ENCODE data around the gene ANKRD31.
"Not testable (repeated sequence)": the region's sequence is repeated elsewhere in the genome, so short reads cannot be mapped to it uniquely, and the experiment has no call there.

ANKRD31 gene

DNA sequence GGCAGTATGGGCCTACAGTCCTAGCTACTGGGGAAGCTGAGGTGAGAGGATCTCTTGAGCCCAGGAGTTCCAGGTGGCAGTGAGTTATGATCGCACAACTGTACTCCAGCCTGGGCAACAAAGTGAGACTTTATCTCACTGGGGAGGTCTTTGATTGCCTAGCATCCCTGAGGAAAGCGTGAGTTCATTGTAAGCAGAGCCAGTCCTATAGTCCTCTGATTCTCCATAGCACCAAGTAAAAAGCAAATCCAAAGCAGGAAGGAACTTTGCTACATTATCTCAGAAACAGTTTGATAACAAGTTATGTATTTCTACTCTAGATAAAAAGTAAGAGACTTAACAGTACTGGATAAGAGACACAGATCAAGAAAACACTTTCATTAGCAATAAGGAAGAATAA is 37.6 kb downstream of the ANKRD31 start:
- Mint-ChIP-seq H3K27me3 (no peaks in the 10 kb centered on the region), H3K4me1 (ENCODE audit: low read depth) (no peaks in the 10 kb centered on the region), H3K36me3 (ENCODE audit: low read depth) (no peaks in the 10 kb centered on the region), H3K9me3 (no peaks in the 10 kb centered on the region), H3K27ac (no peak overlapping the region), H3K4me3 (no peak overlapping the region)
- no peak for DNase-seq

GRCh38 chr5:75197745-75198144 is 38.9 kb downstream of the ANKRD31 start:
- Mint-ChIP-seq H3K27me3 (no peaks in the 10 kb centered on the region), H3K4me1 (ENCODE audit: low read depth) (peaks cover 7% of the 10 kb centered on the region), H3K9me3 (no peaks in the 10 kb centered on the region), H3K36me3 (ENCODE audit: low read depth) (no peaks in the 10 kb centered on the region), H3K27ac (no peak overlapping the region), H3K4me3 (no peak overlapping the region)
- no peak for DNase-seq

DNA sequence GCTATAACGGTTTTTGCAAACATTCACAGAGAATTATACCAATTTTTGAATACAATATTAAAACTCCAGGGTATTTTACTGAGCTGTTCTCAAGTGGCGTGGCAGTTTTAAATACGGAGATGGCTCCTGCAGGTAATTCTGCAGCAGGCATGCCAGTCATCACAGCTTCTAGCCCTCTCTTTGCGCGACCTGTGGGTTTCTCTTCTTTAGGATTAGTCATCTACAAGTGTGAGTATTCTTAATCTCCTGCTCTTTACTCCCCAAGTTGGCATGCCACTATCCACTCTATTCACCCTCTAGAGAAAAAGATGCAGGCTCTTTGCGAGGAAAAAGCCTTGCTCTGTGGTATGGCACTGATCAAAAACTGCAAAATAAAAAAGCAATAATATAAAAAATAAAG is 43.9 kb downstream of the ANKRD31 start:
- peak overlapping the region; percentile 8 for H3K4me3 Mint-ChIP-seq
- no peaks in the 10 kb centered on the region for H3K9me3 Mint-ChIP-seq
- H3K27me3 Mint-ChIP-seq, result no peaks in the 10 kb centered on the region
- no peak overlapping the region for H3K27ac Mint-ChIP-seq
- peaks cover 25% of the 10 kb centered on the region for H3K4me1 Mint-ChIP-seq (ENCODE audit: low read depth)
- DNase-seq, result no peak
- no peaks in the 10 kb centered on the region for H3K36me3 Mint-ChIP-seq (ENCODE audit: low read depth)

DNA sequence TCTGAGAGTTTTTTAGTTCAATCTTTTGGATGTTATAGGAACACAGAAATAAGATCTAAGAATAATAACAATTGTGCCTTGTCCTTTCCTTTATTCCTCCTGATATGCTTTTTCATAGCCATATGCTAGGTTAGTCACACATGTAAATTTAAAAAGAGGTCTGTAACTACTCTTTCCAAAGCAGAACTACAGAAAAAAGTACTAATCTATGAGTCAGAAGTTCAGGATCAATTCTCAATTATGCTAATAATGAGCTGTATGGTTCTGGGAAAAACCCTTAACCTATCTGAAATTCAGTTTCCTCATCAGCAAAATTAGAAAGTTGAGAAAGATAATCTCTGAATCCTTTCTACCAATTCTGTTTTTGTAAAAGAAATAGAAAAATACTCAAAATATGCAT is 44.4 kb downstream of the ANKRD31 start:
- no peak for DNase-seq
- H3K4me1 Mint-ChIP-seq (ENCODE audit: low read depth), result peaks cover 26% of the 10 kb centered on the region
- no peaks in the 10 kb centered on the region for H3K36me3 Mint-ChIP-seq (ENCODE audit: low read depth)
- H3K9me3 Mint-ChIP-seq, result no peaks in the 10 kb centered on the region
- H3K27ac Mint-ChIP-seq, result no peak overlapping the region
- H3K4me3 Mint-ChIP-seq, result no peak overlapping the region
- no peaks in the 10 kb centered on the region for H3K27me3 Mint-ChIP-seq

DNA sequence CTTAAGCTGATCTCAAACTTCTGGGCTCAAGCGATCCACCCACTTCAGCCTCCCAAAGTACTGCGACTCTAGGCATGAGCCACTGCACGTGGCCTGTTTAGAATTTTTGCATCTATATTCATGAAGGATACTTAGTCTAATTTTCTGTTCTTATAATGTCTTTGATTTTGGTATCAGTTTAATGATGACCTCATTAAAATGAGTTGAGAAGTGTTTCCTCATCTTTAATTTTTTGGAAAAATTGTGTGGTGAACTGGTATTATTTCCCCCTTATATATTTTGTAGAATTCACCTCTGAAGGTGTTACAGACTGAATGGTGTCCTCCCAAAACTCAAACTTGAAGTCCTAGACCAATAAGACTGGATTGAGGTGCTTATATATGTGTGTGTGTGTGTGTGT is 46.5 kb downstream of the ANKRD31 start:
- H3K4me1 Mint-ChIP-seq (ENCODE audit: low read depth), result peaks cover 32% of the 10 kb centered on the region
- H3K27ac Mint-ChIP-seq, result no peak overlapping the region
- H3K36me3 Mint-ChIP-seq (ENCODE audit: low read depth), result no peaks in the 10 kb centered on the region
- no peak overlapping the region for H3K4me3 Mint-ChIP-seq
- H3K27me3 Mint-ChIP-seq, result no peaks in the 10 kb centered on the region
- no peak for DNase-seq
- no peaks in the 10 kb centered on the region for H3K9me3 Mint-ChIP-seq

GRCh38 chr5:75189353-75189752 is 47.3 kb downstream of the ANKRD31 start:
- Mint-ChIP-seq H3K4me3 (no peak overlapping the region), H3K36me3 (ENCODE audit: low read depth) (no peaks in the 10 kb centered on the region), H3K4me1 (ENCODE audit: low read depth) (peaks cover 35% of the 10 kb centered on the region), H3K27me3 (no peaks in the 10 kb centered on the region), H3K9me3 (no peaks in the 10 kb centered on the region), H3K27ac (no peak overlapping the region)
- no peak for DNase-seq

DNA sequence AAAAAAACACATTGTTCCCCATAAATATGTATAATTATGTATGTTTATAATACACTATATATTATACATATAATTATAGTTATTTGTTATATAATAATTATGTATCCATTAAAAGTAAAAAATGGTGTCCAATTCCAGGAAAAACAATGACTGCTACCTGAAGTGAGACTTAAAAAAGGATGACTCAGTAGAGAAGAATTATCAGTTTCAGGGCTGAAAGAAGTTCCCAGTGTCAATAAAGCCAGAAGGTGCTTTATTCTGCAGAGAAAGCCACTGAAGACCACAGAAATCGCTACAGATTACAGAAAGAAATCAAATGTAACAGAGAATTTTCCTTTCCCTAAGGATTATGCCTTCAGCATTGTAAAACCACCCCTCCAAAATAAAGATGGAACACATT is 50.9 kb downstream of the ANKRD31 start:
- Mint-ChIP-seq H3K36me3 (ENCODE audit: low read depth) (peaks cover 1% of the 10 kb centered on the region), H3K4me1 (ENCODE audit: low read depth) (peaks cover 26% of the 10 kb centered on the region), H3K9me3 (no peaks in the 10 kb centered on the region), H3K27ac (no peak overlapping the region), H3K27me3 (no peaks in the 10 kb centered on the region), H3K4me3 (no peak overlapping the region)
- no peak for DNase-seq

GRCh38 chr5:75176009-75176408 is 60.7 kb downstream of the ANKRD31 start:
- H3K27ac Mint-ChIP-seq; H3K4me1 Mint-ChIP-seq (ENCODE audit: low read depth); DNase-seq; H3K27me3 Mint-ChIP-seq; H3K4me3 Mint-ChIP-seq: not testable (repeated sequence)
- Mint-ChIP-seq H3K9me3 (peaks cover 19% of the 10 kb centered on the region), H3K36me3 (ENCODE audit: low read depth) (peaks cover 24% of the 10 kb centered on the region)

- H3K4me3 Mint-ChIP-seq; H3K27me3 Mint-ChIP-seq; DNase-seq; H3K27ac Mint-ChIP-seq; H3K4me1 Mint-ChIP-seq (ENCODE audit: low read depth): not testable (repeated sequence)
- H3K36me3 Mint-ChIP-seq (ENCODE audit: low read depth), result peaks cover 23% of the 10 kb centered on the region
- peaks cover 19% of the 10 kb centered on the region for H3K9me3 Mint-ChIP-seq
Measured at GRCh38 chr5:75174872-75175271, 61.8 kb downstream of the ANKRD31 start.

DNA sequence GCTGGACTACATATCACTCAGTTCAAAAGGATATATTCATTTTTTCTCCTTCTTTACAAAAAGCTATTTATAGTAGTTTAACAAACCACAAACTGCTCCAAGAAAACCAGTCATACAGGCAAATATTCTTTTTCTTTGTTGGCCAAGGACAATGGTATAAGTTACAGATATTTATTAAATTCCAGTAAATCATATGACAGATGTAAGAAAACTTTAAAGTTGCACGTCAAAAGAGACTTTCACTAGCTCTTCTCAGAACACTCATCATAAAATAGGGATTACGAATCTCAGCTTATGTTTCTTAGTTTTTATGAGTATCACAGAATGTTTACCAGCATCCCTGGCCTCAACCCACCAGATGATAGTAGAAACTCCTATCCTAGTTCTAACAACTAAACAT is 67.2 kb downstream of the ANKRD31 start:
- Mint-ChIP-seq H3K9me3 (peaks cover 10% of the 10 kb centered on the region), H3K27me3 (no peaks in the 10 kb centered on the region), H3K36me3 (ENCODE audit: low read depth) (peaks cover 7% of the 10 kb centered on the region), H3K4me1 (ENCODE audit: low read depth) (no peaks in the 10 kb centered on the region), H3K27ac (no peak overlapping the region), H3K4me3 (no peak overlapping the region)
- no peak for DNase-seq

DNA sequence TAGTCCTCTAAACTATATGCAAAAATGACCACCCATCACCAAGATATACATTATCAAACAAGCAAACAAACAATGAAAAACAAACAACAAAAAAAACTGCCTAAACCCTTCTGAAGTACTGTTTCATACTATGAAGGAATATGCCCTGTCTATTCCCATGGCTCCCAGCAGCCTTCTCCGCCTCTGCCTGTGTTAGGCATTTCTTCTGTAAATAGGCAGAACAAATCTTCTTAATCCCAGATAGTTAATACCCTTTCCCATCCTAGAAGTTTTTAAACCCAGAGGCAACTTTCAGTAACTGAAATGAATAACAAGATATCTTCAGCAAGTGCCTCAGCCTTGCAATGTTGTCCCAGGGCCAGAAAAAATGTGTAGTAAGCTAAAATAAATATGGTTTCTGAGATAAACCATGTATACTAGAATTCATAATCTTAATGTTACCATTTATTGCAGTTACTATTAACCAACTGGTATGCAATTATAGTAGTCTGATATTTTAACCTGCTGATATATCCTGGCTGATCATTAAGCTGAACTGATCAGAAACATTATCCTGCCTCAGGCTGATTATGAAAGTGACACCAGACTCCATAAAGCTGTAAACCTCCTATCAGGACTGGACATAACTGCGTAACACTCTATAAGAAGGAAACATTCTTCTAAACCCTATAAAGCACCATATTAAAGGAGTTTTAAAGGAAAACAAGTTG is 68.5 kb downstream of the ANKRD31 start:
- no peak overlapping the region for H3K4me3 Mint-ChIP-seq
- H3K4me1 Mint-ChIP-seq (ENCODE audit: low read depth), result no peaks in the 10 kb centered on the region
- H3K9me3 Mint-ChIP-seq, result peaks cover 2% of the 10 kb centered on the region
- no peak for DNase-seq
- no peak overlapping the region for H3K27ac Mint-ChIP-seq
- no peaks in the 10 kb centered on the region for H3K27me3 Mint-ChIP-seq
- no peaks in the 10 kb centered on the region for H3K36me3 Mint-ChIP-seq (ENCODE audit: low read depth)

DNA sequence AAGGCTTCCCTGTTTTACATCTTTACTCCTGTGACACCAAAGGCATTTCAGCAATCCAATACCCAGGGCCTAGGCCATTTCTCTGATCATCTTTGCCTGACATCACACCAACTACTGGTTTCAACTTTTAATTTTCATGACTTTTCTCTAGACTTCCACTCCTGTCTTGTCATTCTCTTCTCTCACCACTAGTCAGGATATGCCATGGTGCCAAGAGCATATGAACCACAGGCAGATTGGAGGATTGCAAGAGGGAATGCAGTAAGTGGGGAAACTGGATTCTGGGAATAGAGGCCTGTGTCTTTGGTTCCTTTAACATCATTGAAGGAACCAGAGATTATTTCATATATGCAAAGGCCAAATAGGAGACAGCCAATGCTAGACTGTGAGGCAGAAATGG is 69.3 kb downstream of the ANKRD31 start:
- no peaks in the 10 kb centered on the region for H3K36me3 Mint-ChIP-seq (ENCODE audit: low read depth)
- H3K27me3 Mint-ChIP-seq, result no peaks in the 10 kb centered on the region
- H3K27ac Mint-ChIP-seq, result no peak overlapping the region
- H3K9me3 Mint-ChIP-seq, result peaks cover 1% of the 10 kb centered on the region
- no peak overlapping the region for H3K4me3 Mint-ChIP-seq
- H3K4me1 Mint-ChIP-seq (ENCODE audit: low read depth), result no peaks in the 10 kb centered on the region
- DNase-seq, result no peak

DNA sequence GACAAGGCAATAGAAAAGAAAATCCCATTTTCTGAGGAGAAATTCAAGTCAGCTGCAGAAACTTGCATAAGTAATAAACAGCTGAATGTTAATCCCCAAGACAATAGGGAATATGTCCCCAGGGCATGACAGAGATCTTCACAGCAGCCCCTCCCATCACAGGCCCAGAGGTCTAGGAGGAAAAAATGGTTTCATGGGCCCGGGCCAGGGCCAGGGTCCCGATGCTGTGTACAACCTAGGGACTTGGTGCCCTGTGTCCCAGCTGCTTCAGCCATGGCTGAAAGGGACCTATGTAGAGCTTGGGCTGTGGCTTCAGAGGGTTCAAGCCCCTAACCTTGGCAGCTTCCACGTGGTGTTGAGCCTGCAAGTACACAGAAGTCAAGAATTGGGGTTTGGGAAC is 75.2 kb downstream of the ANKRD31 start:
- Mint-ChIP-seq H3K9me3 (peaks cover 26% of the 10 kb centered on the region), H3K36me3 (ENCODE audit: low read depth) (peaks cover 16% of the 10 kb centered on the region)
- not testable (repeated sequence) for H3K4me1 Mint-ChIP-seq (ENCODE audit: low read depth); H3K4me3 Mint-ChIP-seq; DNase-seq; H3K27me3 Mint-ChIP-seq; H3K27ac Mint-ChIP-seq

- no peaks in the 10 kb centered on the region for H3K27me3 Mint-ChIP-seq
- H3K4me3 Mint-ChIP-seq, result no peak overlapping the region
- no peak for DNase-seq
- H3K36me3 Mint-ChIP-seq (ENCODE audit: low read depth), result peaks cover 13% of the 10 kb centered on the region
- no peaks in the 10 kb centered on the region for H3K4me1 Mint-ChIP-seq (ENCODE audit: low read depth)
- H3K9me3 Mint-ChIP-seq, result peaks cover 19% of the 10 kb centered on the region
- no peak overlapping the region for H3K27ac Mint-ChIP-seq
Measured at GRCh38 chr5:75156585-75156984, 80.1 kb downstream of the ANKRD31 start.

GRCh38 chr5:75152860-75153259 is 83.8 kb downstream of the ANKRD31 start:
- no peak overlapping the region for H3K4me3 Mint-ChIP-seq
- peaks cover 8% of the 10 kb centered on the region for H3K9me3 Mint-ChIP-seq
- no peak for DNase-seq
- no peaks in the 10 kb centered on the region for H3K27me3 Mint-ChIP-seq
- no peaks in the 10 kb centered on the region for H3K36me3 Mint-ChIP-seq (ENCODE audit: low read depth)
- H3K27ac Mint-ChIP-seq, result no peak overlapping the region
- H3K4me1 Mint-ChIP-seq (ENCODE audit: low read depth), result peaks cover 6% of the 10 kb centered on the region

GRCh38 chr5:75148051-75148450 is 88.6 kb downstream of the ANKRD31 start:
- Mint-ChIP-seq H3K27ac (no peak overlapping the region), H3K27me3 (no peaks in the 10 kb centered on the region), H3K36me3 (ENCODE audit: low read depth) (no peaks in the 10 kb centered on the region), H3K4me3 (no peak overlapping the region), H3K9me3 (peaks cover 5% of the 10 kb centered on the region), H3K4me1 (ENCODE audit: low read depth) (peaks cover 23% of the 10 kb centered on the region)
- DNase-seq, result no peak

Data from activated T-cell treated with anti-CD3 and anti-CD28 coated beads, Interleukin-2, amount 50 U/mL, for 24 hours (primary cell).